HG03108 (cell line): ENCODE measurements around the gene PARP9.
"Not testable (repeated sequence)": the region's sequence is repeated elsewhere in the genome, so short reads cannot be mapped to it uniquely, and the experiment has no call there.

Experiments
- ATAC-seq: cut with Tn5 transposase; IDR thresholded peaks from one replicate; pipeline ENCODE4 v1.9.1; 2021; ENCODE audit warnings: moderate library complexity; ENCODE audit not compliant: unreplicated experiment

Gene PARP9

DNA sequence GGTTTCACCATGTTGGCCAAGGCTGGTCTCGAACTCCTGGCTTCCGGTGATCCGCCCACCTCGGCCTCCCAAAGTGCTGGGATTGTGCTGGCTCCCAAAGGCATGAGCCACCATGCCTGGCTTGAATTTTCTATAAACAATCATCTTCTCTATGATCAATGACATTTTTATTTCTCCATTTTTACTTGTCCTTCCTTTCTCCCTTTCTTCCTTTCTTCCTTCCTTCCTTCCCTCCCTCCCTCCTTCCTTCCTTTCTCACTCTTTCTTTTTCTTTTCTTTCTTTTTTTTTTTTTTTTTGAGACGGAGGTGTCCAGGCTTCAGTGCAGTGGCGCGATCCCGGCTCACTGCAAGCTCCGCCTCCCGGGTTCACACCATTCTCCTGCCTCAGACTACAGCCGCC is 40.8 kb downstream of the PARP9 start:
- ATAC-seq, result no peak

DNA sequence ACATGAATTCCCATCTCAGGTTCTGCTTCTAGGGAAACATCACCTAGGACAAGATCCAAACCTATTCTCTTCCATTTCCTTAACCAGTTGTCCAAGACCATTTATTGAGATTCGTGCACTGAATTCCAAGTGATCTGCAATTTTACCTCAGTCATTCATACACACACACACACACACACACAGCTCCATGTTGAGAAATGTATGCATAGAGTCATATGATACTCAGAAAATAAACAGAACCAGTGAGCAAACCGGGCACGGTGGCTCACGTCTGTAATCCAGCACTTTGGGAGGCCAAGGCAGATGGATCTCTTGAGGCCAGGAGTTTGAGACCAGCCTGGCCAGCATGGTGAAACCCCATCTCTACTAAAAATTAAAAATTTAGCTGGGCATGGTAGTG is 43.2 kb downstream of the PARP9 start:
- ATAC-seq, result no peak

DNA sequence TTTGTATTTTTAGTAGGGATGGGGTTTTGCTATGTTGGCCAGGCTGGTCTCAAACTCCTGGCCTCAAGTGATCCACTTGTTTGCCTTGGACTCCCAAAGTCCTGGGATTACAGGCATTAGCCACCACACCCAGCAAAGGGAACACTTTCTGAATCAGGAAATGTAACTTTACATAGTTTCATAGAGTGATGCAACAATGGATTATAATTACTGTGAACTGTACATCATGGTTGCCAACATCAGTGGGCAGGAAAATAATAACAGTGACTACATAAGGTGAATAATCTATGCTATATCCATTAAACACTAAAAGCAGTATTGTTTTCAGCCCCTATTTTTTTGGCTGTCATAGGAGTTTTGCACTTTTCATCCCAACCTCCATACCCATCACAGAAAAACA is 44.4 kb downstream of the PARP9 start:
- ATAC-seq, result no peak

DNA sequence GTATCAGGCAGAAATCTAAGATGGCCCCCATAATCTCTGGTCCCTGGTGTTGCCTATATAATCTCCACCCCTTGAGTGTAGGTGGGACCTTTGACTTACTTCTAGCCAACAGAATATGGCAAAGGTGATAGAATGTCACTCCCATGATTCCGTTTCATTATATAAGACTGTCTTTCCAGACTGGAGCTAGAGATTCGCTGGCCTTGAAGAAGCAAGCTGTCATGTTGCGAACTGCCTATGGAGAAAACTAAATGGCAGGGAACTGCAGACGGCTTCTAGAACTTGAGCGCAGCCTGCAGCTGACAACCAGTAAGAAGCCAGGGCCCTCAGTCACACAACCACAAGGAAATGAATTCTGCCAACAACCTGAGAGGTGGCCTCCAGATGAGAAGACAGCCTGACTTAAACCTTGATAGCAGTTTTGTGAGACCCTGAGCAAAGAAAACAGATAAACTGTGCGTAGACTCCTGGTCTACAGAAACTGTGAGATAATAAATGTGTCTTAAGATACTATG is 47.2 kb downstream of the PARP9 start:
- no peak for ATAC-seq

DNA sequence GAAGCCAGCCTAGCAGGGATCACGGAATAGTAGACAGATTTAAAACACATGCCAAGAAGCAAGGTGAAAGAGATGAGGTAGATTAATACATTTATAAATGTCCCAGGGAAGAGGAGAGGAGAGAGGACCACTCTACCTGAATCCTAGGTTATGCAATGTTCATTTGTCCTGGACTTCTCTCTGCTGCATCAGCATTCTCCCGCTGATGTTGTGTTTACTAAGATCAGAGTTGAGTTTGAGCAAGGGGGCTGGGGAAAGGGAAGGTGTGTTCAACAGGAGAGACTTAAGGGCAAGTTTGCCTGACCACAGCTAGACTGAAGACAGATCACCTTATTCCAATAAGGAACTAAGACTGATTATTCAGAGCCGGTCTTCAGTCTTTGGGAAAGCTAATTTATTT is 48.2 kb downstream of the PARP9 start:
- no peak for ATAC-seq

DNA sequence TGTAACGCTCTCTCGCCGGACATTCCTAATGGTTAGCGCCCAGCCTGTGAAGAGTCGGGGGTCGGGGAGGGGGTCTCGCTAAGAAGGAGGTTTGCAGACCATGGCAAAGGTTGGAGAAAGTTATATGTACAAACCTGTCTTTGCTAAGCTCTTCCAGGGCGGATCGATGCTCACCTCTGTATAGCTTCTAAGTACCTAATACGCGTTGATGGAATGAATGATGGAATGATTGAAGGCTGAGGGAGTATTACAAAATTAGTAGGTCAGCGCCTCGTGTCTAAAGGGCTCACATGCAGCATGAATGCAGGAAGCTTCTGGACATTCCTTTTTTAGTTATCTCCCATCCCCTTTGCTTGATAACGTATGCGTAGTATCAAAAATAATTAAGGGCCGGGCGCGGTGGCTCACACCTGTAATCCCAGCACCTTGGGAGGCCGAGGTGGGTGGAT is 49.1 kb downstream of the PARP9 start:
- ATAC-seq, result no peak

DNA sequence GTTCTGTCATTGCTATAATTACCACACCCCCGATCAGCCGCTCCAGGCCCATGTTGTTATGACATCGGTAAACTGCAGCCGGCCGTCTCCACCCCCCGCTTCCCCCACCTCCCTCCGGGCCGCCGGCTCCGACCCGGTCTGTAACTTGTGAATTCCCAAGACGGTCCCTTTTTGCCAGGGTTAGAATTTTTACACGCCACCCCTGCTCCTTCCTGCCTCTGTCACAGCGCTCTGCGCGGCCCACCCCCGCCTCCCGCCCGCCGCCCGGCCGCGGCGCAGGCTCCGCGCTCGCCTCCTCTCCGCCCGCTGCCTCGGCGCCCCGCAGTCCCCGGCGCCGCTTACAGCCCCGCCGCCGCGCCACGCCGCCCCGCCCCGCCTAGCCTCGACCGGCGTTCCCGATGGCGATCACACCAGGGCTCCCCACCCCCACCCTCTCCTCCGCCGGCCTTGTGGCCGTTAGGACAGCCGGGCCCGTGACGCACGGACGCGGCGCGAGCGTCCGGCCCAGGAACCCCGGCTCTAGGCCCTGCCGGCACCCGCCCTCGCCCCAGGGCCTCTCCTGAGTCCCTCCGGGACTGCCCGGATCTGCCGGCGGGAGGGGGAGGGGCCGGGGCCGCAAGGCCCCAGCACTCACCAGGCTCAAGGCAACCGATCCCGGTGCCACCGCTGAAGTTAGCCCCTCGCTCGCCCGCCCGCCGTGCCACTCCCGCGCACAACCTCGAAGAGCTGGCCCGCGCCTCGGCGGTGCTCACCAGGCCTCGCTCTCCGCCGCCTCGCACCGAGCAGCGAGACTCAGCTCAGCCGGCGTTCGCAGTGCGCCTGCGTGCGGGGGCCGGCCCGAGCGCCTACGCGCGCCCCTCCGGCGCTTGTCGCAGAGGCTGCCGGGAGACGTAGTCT is 49.7 kb downstream of the PARP9 start, which contains the start of gene KPNA1:
TSS of gene KPNA1 (minus strand) at position 817 of the 897 bp plus-strand sequence. CDS start 18,374 bp downstream, outside the sequence.
- peak; percentile 89 for ATAC-seq

DNA sequence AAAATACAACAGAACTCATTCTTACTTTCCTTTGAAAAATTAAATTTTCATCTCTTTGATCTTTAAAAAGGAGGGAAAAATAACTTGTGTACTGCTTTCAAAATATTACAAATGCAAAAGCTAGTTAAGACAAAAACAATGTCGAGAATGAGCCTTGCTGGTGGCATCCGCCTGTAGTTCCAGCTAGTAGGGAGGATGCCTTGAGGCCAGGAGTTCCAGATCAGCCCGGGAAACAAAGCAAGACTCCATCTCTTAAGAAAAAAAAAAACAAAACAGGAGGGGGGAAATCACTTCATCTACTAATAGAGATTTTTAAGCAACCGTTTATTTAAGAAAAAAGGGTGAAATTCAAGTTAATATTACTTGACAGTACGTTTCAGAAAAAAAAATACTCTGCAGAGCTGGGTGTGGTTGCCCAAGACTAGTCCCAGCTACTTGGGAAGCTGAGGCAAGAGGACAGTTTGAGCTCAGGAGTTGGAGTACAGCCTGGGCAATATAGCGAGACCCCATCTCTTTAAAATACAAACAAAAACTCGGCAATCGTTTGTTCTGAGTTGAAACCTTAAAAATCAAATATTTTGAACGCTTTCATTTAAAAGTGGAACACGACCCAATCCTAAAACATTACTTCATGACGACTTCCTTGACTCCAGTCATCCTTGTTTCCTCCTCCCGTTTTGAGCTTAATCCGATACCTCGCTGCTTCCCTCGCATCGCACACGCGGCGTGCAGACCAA is 50.5 kb downstream of the PARP9 start:
- ATAC-seq, result no peak

DNA sequence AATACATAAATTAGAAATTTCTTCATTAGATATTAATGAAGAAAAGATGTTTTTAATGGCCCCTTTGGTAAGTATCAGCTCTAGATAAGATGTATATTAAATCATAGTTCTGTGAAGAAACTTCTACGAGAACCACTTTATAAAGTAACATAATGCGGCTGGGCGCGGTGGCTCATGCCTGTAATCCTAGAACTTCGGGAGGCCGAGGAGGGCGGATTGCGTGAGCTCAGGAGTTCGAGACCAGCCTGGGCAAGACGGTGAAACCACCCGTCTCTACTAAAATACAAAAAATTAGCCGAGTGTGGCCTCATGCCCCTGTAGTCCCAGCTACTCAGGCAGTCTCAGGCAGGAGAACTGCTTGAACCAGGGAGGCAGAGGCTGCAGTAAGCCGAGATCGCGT is 51.8 kb downstream of the PARP9 start:
- ATAC-seq, result no peak

DNA sequence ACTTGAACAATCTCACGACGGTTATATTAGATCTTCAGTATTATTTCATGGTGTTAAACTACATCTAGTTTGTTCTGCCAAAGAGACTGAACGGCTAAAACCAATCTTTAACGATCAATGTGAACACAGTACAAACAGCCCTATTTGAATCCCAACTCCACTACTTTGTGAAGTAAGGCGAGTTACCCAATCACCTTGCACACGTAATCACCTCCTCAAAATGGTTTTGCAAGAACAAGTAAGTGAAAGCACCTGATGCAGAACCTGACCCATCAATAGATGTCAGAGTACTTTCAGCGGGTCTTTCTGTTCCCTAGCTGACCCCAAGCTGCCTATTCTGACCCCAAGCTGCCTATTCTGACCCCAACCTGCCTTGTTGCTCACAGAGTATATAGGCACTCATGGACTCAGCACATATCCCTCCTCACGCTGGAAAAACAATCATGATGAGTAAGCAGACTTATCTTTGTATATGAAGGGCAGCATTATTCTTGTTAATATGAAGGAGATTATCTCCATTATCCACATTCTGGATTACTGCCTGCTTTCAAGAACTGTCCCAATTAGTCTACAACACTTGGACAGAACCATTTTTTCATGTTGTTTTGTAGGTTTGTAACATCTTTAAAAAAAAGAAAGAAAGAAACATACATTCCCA is 53.1 kb downstream of the PARP9 start:
- ATAC-seq, result no peak

DNA sequence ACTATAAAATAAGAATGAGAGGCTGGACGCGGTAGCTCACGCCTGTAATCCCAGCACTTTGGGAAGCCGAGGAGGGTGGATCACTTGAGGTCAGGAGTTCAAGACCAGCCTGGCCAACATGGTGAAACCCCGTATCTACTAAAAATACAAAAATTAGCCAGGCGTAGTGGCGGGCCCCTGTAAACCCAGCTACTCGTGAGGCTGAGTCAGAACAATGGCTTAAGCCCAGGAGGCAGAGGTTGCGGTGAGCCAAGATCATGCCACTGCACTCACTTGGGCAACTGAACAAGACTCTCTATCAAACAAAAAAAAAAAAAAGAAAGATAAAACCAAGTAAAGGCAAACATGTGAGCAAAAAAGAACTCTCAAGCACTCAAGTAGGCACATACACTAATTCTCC is 55.2 kb downstream of the PARP9 start:
- not testable (repeated sequence) for ATAC-seq

DNA sequence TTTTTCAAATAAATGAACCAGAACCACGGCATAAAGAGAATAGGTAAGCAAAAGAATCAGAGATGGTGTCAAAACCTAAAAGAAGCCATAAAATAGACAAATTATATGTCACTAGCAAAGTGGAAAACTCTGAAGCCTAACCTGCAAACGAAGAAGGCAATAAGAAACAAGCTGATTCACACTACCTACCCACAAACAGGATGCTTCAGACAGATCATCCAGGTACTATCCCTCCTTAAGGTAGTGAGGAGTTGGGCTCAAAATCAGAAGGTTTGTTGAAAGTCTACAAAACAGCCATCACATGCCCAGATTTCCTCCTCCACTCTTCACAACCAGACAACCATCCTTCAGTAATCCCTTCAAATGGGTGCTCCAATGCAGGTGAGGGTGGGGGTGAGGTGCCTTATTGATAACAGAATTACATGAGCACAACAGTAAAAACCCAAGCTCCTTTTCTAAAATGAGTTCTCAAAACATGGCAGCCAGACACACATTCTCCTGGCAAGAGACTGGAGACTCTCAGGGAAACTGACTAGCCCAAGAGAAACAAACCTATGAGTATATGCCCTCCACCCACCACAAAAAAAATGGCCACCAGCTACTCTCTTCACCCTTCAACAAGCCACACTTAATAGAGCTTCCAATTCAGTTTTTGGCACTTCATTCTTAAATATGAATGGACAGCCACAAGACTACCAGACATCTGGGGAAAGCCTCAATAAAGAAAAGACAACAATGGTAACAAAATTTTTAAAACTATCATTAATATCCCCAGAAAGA is 55.8 kb downstream of the PARP9 start:
- ATAC-seq, result no peak

DNA sequence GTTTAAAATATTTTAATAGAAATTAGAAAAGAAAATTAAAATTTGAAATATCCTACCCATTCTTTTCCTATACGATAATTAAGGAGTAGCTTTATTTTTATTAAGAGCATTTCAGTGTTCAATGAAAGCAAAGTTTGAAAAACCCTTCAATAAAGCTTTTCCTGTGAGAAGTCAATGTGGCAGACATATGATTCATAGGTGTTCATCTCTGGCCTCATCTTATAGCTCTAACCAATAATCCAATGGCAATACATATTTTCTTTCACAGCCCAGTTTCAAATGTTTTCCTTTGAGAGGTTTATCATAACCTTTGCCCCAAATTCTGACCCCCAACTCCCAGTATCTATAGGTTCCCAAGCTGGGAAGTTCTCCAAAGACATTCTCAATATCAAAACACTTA is 57.6 kb downstream of the PARP9 start:
- ATAC-seq, result no peak

DNA sequence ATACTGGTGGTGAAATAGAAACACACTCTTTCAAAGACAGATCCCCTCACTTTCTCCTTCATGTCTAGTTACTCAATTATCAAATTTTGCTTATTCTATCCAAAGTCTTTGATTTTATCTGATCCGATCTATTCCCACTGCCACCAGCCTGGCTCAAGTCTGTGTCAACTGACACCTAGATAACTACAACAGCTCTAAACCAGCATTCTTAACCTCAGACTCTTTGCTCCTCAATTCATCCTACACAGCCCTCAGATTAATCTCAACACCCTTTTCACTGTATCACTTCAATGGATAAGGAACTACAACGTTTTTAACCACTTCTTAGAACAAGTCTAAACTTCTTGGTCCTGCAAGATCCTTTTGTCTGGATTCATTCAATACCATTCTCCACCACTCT is 58.4 kb downstream of the PARP9 start:
- no peak for ATAC-seq

DNA sequence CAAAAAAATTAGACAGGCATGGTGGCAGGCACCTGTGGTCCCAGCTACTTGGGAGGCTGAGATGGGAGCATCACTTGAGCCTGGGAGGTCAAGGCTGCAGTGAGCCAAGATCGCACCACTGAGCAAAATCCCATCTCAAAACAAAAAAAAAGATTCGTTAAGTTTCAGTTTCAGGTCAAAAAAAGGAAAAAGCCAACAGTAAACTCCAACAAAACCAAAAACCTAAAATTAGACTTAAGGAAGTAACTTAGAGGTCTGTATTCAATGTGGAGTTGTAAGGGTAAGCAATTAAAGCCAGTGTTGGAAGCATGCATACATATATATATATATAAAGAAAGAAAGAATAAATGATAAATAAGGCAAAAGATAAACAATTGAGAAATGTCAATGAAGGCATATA is 61.2 kb downstream of the PARP9 start:
- no peak for ATAC-seq

DNA sequence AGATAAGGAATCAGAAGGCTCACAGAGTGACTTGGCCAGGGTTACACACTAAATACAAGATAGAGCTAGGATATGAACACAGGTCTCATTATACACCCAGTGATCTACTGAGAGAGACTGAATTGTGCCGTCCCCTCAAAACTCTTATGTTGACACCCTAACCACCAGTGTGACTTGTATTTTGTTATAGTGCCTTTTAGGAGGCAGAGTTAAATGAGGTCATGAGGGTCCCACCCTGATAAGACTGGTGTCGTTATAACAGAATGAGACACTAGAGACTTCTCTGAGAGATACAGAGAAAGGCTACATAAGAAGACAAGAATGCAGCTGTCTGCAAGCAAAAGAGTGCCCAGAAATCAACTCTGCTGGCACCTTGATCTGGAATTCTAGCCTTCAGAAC is 62.0 kb downstream of the PARP9 start:
- ATAC-seq, result no peak

DNA sequence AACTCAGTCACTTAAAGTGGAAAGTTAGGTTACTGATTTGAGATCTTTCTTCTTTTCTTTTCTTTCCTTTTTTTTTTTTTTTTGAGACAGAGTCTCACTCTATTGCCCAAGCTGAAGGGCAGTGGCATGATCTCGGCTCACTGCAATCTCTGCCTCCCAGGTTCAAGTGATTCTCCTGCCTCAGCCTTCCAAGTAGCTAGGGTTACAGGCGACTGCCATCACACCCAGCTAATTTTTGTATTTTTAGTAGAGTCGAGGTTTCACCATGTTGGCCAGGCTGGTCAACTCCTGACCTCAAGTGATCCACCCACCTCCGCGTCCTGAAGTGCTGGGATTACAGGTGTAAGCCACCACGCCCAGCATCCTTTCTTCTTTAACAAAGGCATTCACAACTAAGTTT is 63.1 kb downstream of the PARP9 start:
- ATAC-seq, result not testable (repeated sequence)

DNA sequence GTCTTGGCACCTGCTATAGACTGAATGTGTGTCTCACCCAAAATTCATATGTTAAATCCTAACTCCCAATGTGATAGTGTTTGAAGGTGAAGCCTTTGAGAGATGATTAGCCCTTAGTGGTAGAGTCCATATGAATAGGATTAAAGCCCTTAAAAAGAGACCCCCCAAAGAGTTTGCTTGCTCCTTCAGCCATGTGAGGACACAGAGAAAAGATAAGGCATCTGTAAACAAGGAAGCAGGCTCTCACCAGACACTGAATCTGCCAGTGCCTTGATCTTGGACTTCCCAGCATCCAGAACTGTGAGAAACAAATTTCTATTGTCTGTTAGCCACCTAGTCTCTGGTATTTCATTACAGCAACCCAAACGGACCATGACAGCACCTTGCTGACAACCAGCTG is 65.9 kb downstream of the PARP9 start:
- ATAC-seq, result no peak

DNA sequence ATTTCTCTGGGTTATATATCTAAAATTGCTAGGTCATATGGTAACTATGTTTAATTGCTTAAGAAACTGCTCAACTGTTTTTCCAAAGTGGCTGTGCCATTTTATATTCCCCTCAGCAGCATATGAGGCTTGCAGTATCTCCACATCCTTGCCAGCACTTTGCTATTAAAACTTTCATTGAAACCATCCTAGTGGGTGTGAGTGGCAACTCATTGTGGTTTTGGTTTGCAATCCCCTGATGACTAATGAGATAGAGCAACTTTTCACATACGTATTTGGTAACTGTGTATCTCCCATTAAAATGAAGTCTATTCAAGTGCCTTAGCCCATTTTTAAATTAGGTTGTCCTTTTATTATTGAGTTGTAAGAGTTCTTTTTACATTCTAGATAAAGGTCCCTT is 66.7 kb downstream of the PARP9 start:
- peak; percentile 86 for ATAC-seq

DNA sequence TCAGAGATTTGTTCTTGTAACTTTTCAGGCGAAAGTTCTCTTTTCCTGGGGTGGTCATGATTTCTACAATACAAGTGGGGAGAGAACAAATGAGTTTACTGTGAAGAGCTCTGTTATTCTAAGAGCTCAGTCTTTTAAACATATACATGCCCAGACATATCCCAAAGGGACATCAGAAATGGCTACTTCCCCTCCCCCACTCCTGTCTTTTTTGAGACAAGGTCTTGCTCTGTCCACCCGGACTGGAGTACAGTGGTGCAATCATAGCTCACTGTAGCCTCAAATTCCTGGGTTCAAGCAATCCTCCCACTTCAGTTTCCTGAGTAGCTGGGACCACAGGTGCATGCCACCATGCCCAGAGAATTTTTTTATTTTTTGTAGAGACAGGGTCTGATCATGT is 67.6 kb downstream of the PARP9 start:
- no peak for ATAC-seq

DNA sequence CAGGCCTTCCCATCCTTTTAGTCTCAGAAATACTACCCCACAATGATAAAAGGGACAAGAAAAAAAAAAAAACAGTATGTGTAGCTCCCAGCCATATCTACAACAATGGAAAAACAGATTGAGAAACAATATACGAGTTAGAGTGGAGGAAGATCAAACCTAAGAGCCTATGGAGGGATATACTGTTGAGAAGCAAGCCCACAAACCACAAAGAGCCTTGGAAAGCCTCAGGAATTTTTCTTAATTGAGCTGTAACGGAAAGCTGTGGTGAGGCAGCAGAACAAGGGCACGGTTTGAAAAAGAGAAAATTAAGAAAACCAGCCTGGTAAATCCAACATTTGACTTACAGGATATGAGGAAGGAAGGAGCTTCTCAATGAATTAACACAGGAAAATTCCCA is 70.8 kb downstream of the PARP9 start:
- ATAC-seq, result no peak
